ENCODE data around the gene ROCK1. TPM values are rescaled to one million over a fixed set of nuclear protein-coding genes. Genes with fewer than 3 reads are reported as not detected.

The ROCK1 gene
- total RNA-seq, 1 donor from 2014 or later = 48.0 TPM

DNA sequence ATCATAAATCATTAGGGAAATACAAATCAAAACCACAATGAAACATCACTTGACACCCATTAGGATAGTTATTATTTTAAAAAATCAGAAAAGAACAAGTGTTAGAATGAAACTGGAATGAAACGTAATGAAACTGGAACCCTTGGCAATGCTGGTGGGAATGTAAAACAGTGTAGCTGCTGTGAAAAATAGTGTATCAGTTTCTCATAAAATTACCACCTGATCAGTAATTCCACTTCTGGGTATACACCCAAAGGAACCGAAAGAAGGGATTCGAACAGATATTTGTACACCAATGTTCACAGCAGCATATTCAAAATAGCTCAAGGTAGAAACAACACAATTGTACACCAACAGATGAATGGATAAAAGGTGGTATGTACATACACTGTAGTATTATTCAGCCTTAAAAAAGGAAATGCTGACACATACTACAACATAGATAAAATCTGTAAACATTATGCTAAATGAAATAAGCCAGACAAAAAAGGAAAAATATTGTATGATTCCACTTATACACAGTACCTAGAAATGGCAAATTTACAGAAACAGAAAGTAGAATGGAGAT lies 27.0 kb downstream of the ROCK1 start:
- H3K27me3 Mint-ChIP-seq (ENCODE audit: low read depth) = no peaks in the 10 kb centered on the region
- H3K9me3 Mint-ChIP-seq = peaks cover 73% of the 10 kb centered on the region
- no peak overlapping the region for H3K27ac Mint-ChIP-seq
- H3K4me3 Mint-ChIP-seq = no peak overlapping the region
- peaks cover 65% of the 10 kb centered on the region for H3K36me3 Mint-ChIP-seq
- TF ChIP-seq, protein P1, sequence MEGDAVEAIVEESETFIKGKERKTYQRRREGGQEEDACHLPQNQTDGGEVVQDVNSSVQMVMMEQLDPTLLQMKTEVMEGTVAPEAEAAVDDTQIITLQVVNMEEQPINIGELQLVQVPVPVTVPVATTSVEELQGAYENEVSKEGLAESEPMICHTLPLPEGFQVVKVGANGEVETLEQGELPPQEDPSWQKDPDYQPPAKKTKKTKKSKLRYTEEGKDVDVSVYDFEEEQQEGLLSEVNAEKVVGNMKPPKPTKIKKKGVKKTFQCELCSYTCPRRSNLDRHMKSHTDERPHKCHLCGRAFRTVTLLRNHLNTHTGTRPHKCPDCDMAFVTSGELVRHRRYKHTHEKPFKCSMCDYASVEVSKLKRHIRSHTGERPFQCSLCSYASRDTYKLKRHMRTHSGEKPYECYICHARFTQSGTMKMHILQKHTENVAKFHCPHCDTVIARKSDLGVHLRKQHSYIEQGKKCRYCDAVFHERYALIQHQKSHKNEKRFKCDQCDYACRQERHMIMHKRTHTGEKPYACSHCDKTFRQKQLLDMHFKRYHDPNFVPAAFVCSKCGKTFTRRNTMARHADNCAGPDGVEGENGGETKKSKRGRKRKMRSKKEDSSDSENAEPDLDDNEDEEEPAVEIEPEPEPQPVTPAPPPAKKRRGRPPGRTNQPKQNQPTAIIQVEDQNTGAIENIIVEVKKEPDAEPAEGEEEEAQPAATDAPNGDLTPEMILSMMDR (IDR thresholded peaks at IDR 0.05; ENCODE audit: unreplicated experiment) = no peak
- DNase-seq (ENCODE audit: low spot score in 2 of 2, unreplicated experiment in 2 of 2) = no peak
- H3K4me1 Mint-ChIP-seq = no peaks in the 10 kb centered on the region

DNA sequence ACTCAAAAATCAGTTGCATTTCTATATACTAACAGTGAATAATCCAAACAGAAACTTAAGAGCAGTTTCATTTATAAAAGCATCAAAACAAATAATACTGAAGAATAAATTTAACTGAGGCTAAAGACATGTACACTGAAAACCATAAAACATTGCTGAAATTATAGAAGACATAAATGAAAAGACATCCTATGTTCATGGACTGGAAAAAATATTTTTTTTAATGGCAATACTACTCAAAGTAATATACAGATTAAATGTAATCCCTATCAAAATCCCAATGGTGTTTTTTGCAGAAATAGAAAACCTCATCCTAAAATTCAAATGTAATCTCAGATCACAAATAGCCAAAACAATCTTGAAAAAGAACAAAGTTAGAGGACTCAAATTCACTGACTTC lies 28.6 kb downstream of the ROCK1 start:
- Mint-ChIP-seq H3K27ac (no peak overlapping the region), H3K4me3 (no peak overlapping the region), H3K4me1 (peaks cover 3% of the 10 kb centered on the region), H3K27me3 (ENCODE audit: low read depth) (no peaks in the 10 kb centered on the region), H3K36me3 (peaks cover 64% of the 10 kb centered on the region), H3K9me3 (peaks cover 72% of the 10 kb centered on the region)
- TF ChIP-seq, protein P1 (IDR thresholded peaks at IDR 0.05; ENCODE audit: unreplicated experiment) = no peak
- DNase-seq (ENCODE audit: low spot score in 2 of 2, unreplicated experiment in 2 of 2) = no peak

DNA sequence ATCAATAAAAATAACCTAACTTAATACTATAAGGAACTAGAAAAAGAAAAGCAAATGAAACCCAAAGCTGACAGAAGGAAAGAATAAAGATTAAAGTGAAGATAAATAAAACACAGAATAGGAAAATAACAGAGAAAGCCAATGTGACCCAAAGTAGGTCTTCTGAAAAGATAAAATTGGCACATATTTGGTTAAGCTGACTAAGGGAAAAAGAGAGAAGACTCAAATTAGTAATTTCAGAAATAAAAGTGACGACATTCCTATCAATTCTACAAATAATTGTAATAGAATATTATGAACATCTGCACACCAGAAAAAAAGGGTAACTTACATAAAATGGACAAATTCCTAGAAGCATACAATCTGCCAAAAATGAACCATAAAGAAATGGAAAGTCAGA lies 30.2 kb downstream of the ROCK1 start:
- H3K4me3 Mint-ChIP-seq = no peak overlapping the region
- H3K4me1 Mint-ChIP-seq = peaks cover 12% of the 10 kb centered on the region
- no peak for DNase-seq (ENCODE audit: low spot score in 2 of 2, unreplicated experiment in 2 of 2)
- peaks cover 53% of the 10 kb centered on the region for H3K36me3 Mint-ChIP-seq
- no peaks in the 10 kb centered on the region for H3K27me3 Mint-ChIP-seq (ENCODE audit: low read depth)
- TF ChIP-seq, protein P1 (IDR thresholded peaks at IDR 0.05; ENCODE audit: unreplicated experiment) = no peak
- H3K27ac Mint-ChIP-seq = no peak overlapping the region
- peaks cover 58% of the 10 kb centered on the region for H3K9me3 Mint-ChIP-seq

DNA sequence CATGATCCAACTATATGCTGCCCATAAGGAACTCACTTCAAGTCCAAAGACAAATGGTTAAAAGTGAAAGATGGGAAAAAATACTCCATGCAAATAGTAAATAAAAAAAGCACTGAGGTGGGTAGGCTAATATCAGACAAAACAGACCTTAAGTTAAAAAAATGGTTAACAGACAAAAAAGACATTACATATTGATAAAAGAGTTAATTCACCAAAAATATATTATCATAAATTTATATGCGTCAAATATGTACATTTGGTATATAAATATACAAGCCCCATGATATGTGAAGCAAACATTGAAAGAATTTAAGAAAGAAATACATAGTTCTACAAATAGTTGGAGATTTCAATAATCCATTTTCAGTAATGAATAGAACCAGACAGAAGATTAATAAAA lies 31.0 kb downstream of the ROCK1 start:
- peaks cover 54% of the 10 kb centered on the region for H3K9me3 Mint-ChIP-seq
- H3K36me3 Mint-ChIP-seq = peaks cover 50% of the 10 kb centered on the region
- H3K4me3 Mint-ChIP-seq = no peak overlapping the region
- H3K27ac Mint-ChIP-seq = no peak overlapping the region
- TF ChIP-seq, protein P1 (IDR thresholded peaks at IDR 0.05; ENCODE audit: unreplicated experiment) = no peak
- H3K4me1 Mint-ChIP-seq = peaks cover 15% of the 10 kb centered on the region
- no peak for DNase-seq (ENCODE audit: low spot score in 2 of 2, unreplicated experiment in 2 of 2)
- no peaks in the 10 kb centered on the region for H3K27me3 Mint-ChIP-seq (ENCODE audit: low read depth)

DNA sequence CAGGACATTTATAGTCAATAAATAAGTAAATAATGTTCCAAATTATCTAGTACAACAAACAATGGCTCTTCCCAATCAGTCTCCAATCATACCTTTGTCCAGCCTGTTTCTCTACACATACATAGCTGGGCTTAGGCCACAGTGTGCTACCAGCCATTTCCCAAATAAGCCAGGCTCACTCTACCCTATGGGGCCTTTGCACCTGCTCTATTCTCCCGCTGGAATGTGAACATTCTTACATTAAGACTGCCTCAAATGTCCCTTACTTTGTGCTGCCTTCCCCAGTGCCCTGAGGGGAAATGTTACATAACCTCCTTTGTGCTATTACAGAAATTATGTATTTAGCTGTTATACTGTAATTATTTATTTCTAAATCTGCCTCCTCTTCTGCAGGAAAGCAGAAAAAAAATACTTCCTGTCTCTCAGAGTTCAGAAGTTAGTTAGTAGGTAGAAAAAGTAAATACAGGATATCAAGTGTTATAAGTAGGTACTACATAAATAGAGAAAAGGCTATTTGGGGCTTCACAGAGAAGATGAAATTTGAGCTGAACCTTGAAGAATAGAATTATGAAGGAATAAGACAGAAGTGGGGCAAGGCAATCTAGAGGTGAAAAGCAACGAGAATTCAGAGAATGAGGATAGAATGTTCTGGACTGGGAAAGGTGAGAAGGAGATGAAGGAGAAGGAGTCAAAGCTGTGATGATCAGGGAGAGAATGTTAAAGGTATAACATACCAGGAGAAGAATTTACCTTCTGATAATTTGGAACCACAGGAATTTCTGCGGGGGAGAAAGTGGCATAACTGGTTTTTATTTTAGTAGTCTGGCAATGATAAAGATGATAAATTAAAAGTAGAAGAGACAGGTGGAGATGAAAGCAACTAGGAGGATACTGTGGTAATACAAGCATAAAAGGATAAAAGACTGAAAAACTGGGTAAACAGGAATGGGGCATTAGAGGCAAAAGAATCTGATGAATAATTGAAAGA lies 37.0 kb downstream of the ROCK1 start:
- no peak overlapping the region for H3K4me3 Mint-ChIP-seq
- H3K9me3 Mint-ChIP-seq = no peaks in the 10 kb centered on the region
- H3K4me1 Mint-ChIP-seq = peaks cover 46% of the 10 kb centered on the region
- H3K27me3 Mint-ChIP-seq (ENCODE audit: low read depth) = no peaks in the 10 kb centered on the region
- DNase-seq (ENCODE audit: low spot score in 2 of 2, unreplicated experiment in 2 of 2) = no peak
- TF ChIP-seq, protein P1 (IDR thresholded peaks at IDR 0.05; ENCODE audit: unreplicated experiment) = no peak
- peak overlapping the region; percentile 80 for H3K27ac Mint-ChIP-seq
- H3K36me3 Mint-ChIP-seq = no peaks in the 10 kb centered on the region

Measured in mesothelial cell of epicardium (in vitro differentiated cells).